Adrenal gland (tissue), 12 donors: ENCODE results near the gene REEP1. TPM values are rescaled to one million over a fixed set of nuclear protein-coding genes. Genes with fewer than 3 reads are reported as not detected.

Source experiments
- DNase-seq, 7 donors: peaks; one replicate each; pipeline ENCODE4 v3.0.0-alpha.2; 2019 to 2020
- H3K27ac ChIP-seq, 5 donors: fragments of 200-600 bp; sonication (generic) in 4 of 5; 1 replicate in 3 of 5; 2 replicates in 2 of 5; pipeline versions ENCODE4 v1.5.1 to v1.8.0; 2016 to 2020; ENCODE audit warnings: mild to moderate bottlenecking in 1 of 5
- H3K27me3 ChIP-seq: fragments of 200-600 bp; 2 replicates; pipeline ENCODE4 v1.8.0; 2021
- H3K36me3 ChIP-seq, 2 donors: fragments of 200-600 bp; replicated peaks in 1 of 2; 1 replicate in 1 of 2; 2 replicates in 1 of 2; pipeline versions ENCODE4 v1.5.1 to v1.8.0; 2018 to 2022
- H3K4me1 ChIP-seq, 2 donors: fragments of 200-600 bp; replicated peaks in 1 of 2; 1 replicate in 1 of 2; 2 replicates in 1 of 2; pipeline versions ENCODE4 v1.5.1 to v1.8.0; 2018 to 2021
- H3K4me3 ChIP-seq, 4 donors: fragments of 200-600 bp; sonication (generic) in 3 of 4; one replicate each; pipeline ENCODE4 v1.5.1; 2016 to 2018
- H3K9me3 ChIP-seq, 3 donors: fragments of 200-600 bp; sonication (generic) in 1 of 3; replicated peaks in 1 of 3; 1 replicate in 2 of 3; 2 replicates in 1 of 3; pipeline versions ENCODE4 v1.5.1 to v1.8.0; 2016 to 2021
- POLR2A ChIP-seq, 2 donors: fragments of 450-650 bp; IDR thresholded peaks; one replicate each; pipeline ENCODE4 v1.6.1; 2017; ENCODE audit warnings: antibody characterized with exemption in 2 of 2, mild to moderate bottlenecking in 2 of 2, moderate library complexity in 1 of 2
- WGBS, 4 donors: extraction: QIAGEN DNeasy Blood & Tissue Kit in 2 of 4; methylation state at CpG; one replicate each; pipeline versions ENCODE4 v1.1.5 to v1.1.7; 2013 to 2017; 5-methylcytosine and 5-hydroxymethylcytosine counted together
- intact Hi-C, 2 donors: fragments of 100-400 bp; cut with DNase I; formaldehyde crosslinking; loops; one replicate each; pipeline versions ENCODE4 v1.14.1 to v1.15.0; 2022 to 2023
- microRNA-seq, 3 donors: library from miRNA; unstranded; fragments of <30 nt; microRNA quantifications; one replicate each; pipeline ENCODE4, GENCODE V29; 2017 to 2020
- polyA plus RNA-seq, 3 donors: library from polyadenylated mRNA; stranded (reverse); fragments of 200-250 nt in 2 of 3; fragments of 350-450 nt in 1 of 3; fragmentation: Illumina TruSeq in 1 of 3; extraction: RNeasy Lipid Tissue Mini Kit (QIAGEN cat#74804) in 1 of 3; gene quantifications; one replicate each; pipeline ENCODE4 v1.2.3, GENCODE V29; 2013 to 2014
- small RNA-seq, 2 donors: library from RNA; depleted of rRNA; stranded (forward); fragments of <200 nt; gene quantifications; one replicate each; pipeline ENCODE3, GENCODE V24; 2016
- total RNA-seq, 9 donors: library from RNA; depleted of rRNA in 4 of 9; stranded (reverse); fragments of >200 nt in 4 of 9; fragments of 120-200 nt in 1 of 9; fragmentation: NEBNext Ultra II Directional in 1 of 9; extraction: Animal tissue kit (Norgen Biotek cat#: 25700) in 1 of 9; gene quantifications; one replicate each; pipeline versions ENCODE4 v1.1.0 to v1.2.4, GENCODE V29; 2013 to 2023
- TF ChIP-seq, protein P1 (sequence below), 6 experiments: fragments of 450-650 bp in 4 of 6; fragments of 200-600 bp in 2 of 6; sonication (generic) in 1 of 6; IDR thresholded peaks; 1 replicate in 5 of 6; 2 replicates in 1 of 6; pipeline versions ENCODE4 v1.5.1 to v1.8.0; 2016 to 2021; ENCODE audit warnings: antibody characterized with exemption in 6 of 6, mild to moderate bottlenecking in 2 of 6, moderate library complexity in 1 of 6
- donor health status: healthy with polysubstance abuse.
- donor health status: Bipolar disorder and iron deficiency.
- donor health status: DM: yes; HTN: yes; CAD: no.
- donor health status: DM: no; HTN: no; CAD: no.
- donor health status: DM: no; HTN: no; CAD: no.
- donor health status: DM: yes; HTN: yes; CAD: no.

The REEP1 gene
- total and polyA plus RNA-seq, 12 donors = 0.36 to 9.3 (median 3.1) TPM

DNA sequence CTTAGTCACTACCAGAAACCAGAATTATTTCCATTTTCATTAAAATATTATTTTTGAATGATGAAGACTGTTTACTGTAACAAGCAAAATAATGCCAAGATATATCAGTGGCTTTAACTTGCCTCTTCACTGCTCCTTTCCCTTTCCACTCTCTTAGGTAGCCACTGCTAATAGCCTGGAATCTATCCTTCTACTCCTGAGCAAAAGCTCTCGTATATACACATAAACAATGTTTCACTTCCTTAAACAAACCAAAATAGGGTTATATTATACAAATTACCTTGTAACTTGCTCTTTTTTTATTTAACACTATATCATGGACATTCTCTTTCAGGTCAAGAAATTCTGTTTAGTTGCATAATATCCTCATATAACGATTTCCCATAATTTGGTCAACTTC, 163.0 kb downstream of the REEP1 start:
- no peaks in the 10 kb centered on the region for H3K27me3 ChIP-seq
- TF ChIP-seq POLR2A (IDR thresholded peaks at IDR 0.05) = no peak
- TF ChIP-seq, protein P1, sequence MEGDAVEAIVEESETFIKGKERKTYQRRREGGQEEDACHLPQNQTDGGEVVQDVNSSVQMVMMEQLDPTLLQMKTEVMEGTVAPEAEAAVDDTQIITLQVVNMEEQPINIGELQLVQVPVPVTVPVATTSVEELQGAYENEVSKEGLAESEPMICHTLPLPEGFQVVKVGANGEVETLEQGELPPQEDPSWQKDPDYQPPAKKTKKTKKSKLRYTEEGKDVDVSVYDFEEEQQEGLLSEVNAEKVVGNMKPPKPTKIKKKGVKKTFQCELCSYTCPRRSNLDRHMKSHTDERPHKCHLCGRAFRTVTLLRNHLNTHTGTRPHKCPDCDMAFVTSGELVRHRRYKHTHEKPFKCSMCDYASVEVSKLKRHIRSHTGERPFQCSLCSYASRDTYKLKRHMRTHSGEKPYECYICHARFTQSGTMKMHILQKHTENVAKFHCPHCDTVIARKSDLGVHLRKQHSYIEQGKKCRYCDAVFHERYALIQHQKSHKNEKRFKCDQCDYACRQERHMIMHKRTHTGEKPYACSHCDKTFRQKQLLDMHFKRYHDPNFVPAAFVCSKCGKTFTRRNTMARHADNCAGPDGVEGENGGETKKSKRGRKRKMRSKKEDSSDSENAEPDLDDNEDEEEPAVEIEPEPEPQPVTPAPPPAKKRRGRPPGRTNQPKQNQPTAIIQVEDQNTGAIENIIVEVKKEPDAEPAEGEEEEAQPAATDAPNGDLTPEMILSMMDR (IDR thresholded peaks at IDR 0.05) = no peak
- intact Hi-C loops = no loop called here
- no peak for DNase-seq
- H3K4me3 ChIP-seq = no peak overlapping the region
- peaks cover 12 to 38% of the 10 kb centered on the region in 2 donors for H3K4me1 ChIP-seq
- 61 to 74% (median 67%) methylated on average over 2 of the region's 2 CpGs for WGBS, 4 donors
- peaks cover 0 to 50% of the 10 kb centered on the region in 2 donors for H3K36me3 ChIP-seq
- H3K9me3 ChIP-seq = no peaks in the 10 kb centered on the region
- no peak overlapping the region for H3K27ac ChIP-seq

DNA sequence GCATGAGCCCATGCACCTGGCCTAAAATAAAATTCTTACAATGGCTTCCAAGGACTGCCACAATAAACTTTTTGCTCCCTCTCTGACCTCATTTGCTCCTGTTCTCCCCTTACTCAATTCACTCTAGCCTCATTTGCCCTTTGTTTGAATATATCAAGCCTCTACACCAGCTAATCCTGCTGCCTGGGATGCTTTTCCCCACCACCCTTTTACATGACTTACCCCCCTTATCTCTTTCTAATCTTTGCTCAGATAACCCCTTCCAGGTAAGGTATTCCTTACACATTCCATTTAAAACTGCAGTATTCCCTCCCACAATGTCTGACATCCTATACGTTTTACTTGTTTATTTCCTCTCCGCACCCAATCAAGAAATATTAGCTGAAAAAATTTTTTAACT, 164.8 kb downstream of the REEP1 start:
- Histone ChIP-seq H3K4me1 (peaks cover 12 to 38% of the 10 kb centered on the region in 2 donors), H3K9me3 (no peaks in the 10 kb centered on the region), H3K27me3 (no peaks in the 10 kb centered on the region), H3K36me3 (peaks cover 0 to 43% of the 10 kb centered on the region in 2 donors), H3K4me3 (no peak overlapping the region), H3K27ac (no peak overlapping the region)
- WGBS, 4 donors = 24 to 89% (median 60%) methylated on average over 2 of the region's 2 CpGs
- TF ChIP-seq, protein P1 (IDR thresholded peaks at IDR 0.05) = no peak
- no peak for TF ChIP-seq POLR2A (IDR thresholded peaks at IDR 0.05)
- DNase-seq = no peak
- intact Hi-C loops = no loop called here

DNA sequence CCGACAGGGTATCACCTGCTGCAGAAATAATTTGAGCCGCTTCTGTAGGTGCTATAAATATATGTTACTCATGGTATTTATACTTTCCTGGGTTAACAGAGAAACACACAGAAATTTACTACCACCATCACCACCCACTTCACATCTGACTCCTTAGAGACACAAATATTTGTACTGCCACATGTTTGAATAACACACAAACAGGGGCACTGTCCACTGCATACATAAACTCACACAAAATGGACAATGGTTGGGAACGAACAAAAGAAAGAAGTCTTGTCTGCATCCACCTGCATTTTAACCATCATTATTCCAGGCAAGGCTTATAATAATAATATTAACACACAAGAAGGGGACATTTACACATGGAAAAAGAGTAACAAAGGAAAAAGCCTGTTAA, 166.1 kb downstream of the REEP1 start:
- intact Hi-C loops = no loop called here
- WGBS, 4 donors = 87 to 92% (median 89%) methylated on average over 3 of the region's 3 CpGs
- DNase-seq = no peak
- TF ChIP-seq, protein P1 (IDR thresholded peaks at IDR 0.05) = no peak
- TF ChIP-seq POLR2A (IDR thresholded peaks at IDR 0.05) = no peak
- Histone ChIP-seq H3K36me3 (peaks cover 0 to 50% of the 10 kb centered on the region in 2 donors), H3K27ac (no peak overlapping the region), H3K27me3 (no peaks in the 10 kb centered on the region), H3K9me3 (no peaks in the 10 kb centered on the region), H3K4me3 (no peak overlapping the region), H3K4me1 (peaks cover 5 to 25% of the 10 kb centered on the region in 2 donors)

DNA sequence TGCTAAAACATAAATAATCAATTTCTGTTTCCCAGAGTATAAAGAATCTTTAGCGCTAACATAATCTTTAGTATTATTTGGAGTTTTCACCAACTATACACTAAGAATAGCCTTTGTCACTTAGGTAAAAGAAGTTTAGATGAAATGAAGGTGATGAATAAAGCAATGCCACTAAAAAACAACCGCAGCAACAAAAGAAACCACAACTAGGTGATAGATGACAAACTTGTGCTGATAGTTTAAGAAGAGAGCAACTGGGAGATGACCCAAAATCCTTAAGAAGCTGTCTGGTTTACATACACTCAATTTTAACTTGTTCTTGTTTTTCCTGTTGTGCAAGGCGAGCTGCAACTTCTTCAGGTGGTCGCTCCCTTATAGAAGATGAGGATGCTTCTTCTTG, 167.0 kb downstream of the REEP1 start:
- Histone ChIP-seq H3K36me3 (peaks cover 0 to 58% of the 10 kb centered on the region in 2 donors), H3K4me1 (peaks cover 0 to 17% of the 10 kb centered on the region in 2 donors), H3K27me3 (no peaks in the 10 kb centered on the region), H3K27ac (no peak overlapping the region), H3K9me3 (no peaks in the 10 kb centered on the region), H3K4me3 (no peak overlapping the region)
- TF ChIP-seq POLR2A (IDR thresholded peaks at IDR 0.05) = no peak
- TF ChIP-seq, protein P1 (IDR thresholded peaks at IDR 0.05) = no peak
- no peak for DNase-seq
- intact Hi-C loops = no loop called here
- WGBS, 4 donors = 91 to 99% (median 94%) methylated on average over 4 of the region's 4 CpGs

Small RNA genes within 50 kb of the gene (microRNA-seq; reads per million reads assigned to microRNA genes)
- gene MIR4779 = 0 to 0.45 (median 0.28) reads per million in 3 donors

Small RNA genes within 50 kb of the gene (small RNA-seq; reads per million reads assigned to genes)
- 0 reads per million in 2 donors for gene MIR4779
- gene RF00096 = 0 reads per million in 2 donors
- gene RF00413 = 0 reads per million in 2 donors

Other genes starting within 250 kb of the REEP1 start
- gene POLR1A, start 231.7 kb downstream of the REEP1 start, total RNA-seq = 10 to 100 TPM; 11.8 to 50.1 (median 28.7) TPM
- gene POLR1A, start 231.7 kb downstream of the REEP1 start, polyA plus RNA-seq = 10 to 100 TPM in 1 of 3 donors, 1 to 10 TPM in 2; 4.6 to 15.4 (median 6.8) TPM
- 100 to 1,000 TPM in 6 of 9 donors, 10 to 100 TPM in 3; 41.7 to 332 (median 116) TPM for gene PTCD3, start 231.4 kb downstream of the REEP1 start, total RNA-seq
- gene PTCD3, start 231.4 kb downstream of the REEP1 start, polyA plus RNA-seq = 100 to 1,000 TPM in 1 of 3 donors, 10 to 100 TPM in 2; 34.8 to 120 (median 47.4) TPM
- gene IMMT, start 142.2 kb downstream of the REEP1 start, total RNA-seq = 100 to 1,000 TPM in 7 of 9 donors, 10 to 100 TPM in 2; 94.6 to 196 (median 137) TPM
- gene IMMT, start 142.2 kb downstream of the REEP1 start, polyA plus RNA-seq = 100 to 1,000 TPM in 1 of 3 donors, 10 to 100 TPM in 2; 32.2 to 192 (median 41.4) TPM
- 10 to 100 TPM; 33.3 to 67.2 (median 42.0) TPM for gene MRPL35, start 138.2 kb downstream of the REEP1 start, total RNA-seq
- gene MRPL35, start 138.2 kb downstream of the REEP1 start, polyA plus RNA-seq = 100 to 1,000 TPM in 1 of 3 donors, 10 to 100 TPM in 2; 27.6 to 104 (median 32.9) TPM
- 10 to 100 TPM; 16.7 to 54.6 (median 32.5) TPM for gene KDM3A, start 103.7 kb upstream of the REEP1 start, total RNA-seq
- 10 to 100 TPM; 26.8 to 41.7 (median 35.0) TPM for gene KDM3A, start 103.7 kb upstream of the REEP1 start, polyA plus RNA-seq
- gene CHMP3, start 225.8 kb upstream of the REEP1 start, total RNA-seq = 100 to 1,000 TPM in 5 of 9 donors, 10 to 100 TPM in 4; 60.7 to 138 (median 109) TPM
- gene CHMP3, start 225.8 kb upstream of the REEP1 start, polyA plus RNA-seq = 100 to 1,000 TPM in 1 of 3 donors, 10 to 100 TPM in 2; 26.1 to 203 (median 47.9) TPM